B cell (primary cell): ENCODE data around the gene UCHL1. TPM values are rescaled to one million over a fixed set of nuclear protein-coding genes. Genes with fewer than 3 reads are reported as not detected.

Experiments
- ATAC-seq: fragments of 200-7000 bp; cut with Tn5 transposase; one replicate; pipeline ENCODE4 v1.10.0; 2021; ENCODE audit warnings: low read depth, mild to moderate bottlenecking, moderate number of reproducible peaks, moderate library complexity
- CTCF ChIA-PET: fragments of 350-600 bp; sonication (Branson Sonifier 250); formaldehyde crosslinking; loops from one replicate; lab custom pipeline; 2021; ENCODE audit warnings: antibody characterized with exemption, inconsistent platforms; lab: Charles Lee
- POLR2A ChIA-PET: fragments of 350-600 bp; sonication (Branson Sonifier 250); formaldehyde crosslinking; loops from one replicate; lab custom pipeline; 2021; ENCODE audit warnings: antibody characterized with exemption; lab: Charles Lee
- DNase-seq: peaks from one replicate; pipeline ENCODE4 v3.0.0; 2013
- H2AFZ ChIP-seq: 2 replicates; pipeline ENCODE4 v1.6.1; 2012; ENCODE audit warnings: mild to moderate bottlenecking, low read depth, low read length; ENCODE audit not compliant: insufficient read depth, poor library complexity, severe bottlenecking
- H3K27ac ChIP-seq, 2 donors: 1 replicate in 1 of 2; 2 replicates in 1 of 2; pipeline ENCODE4 v1.5.1; 2012 to 2013; ENCODE audit warnings: low read length in 2 of 2, mild to moderate bottlenecking in 2 of 2, moderate library complexity in 1 of 2
- H3K27me3 ChIP-seq, 4 experiments: fragments of 200-600 bp in 1 of 4; sonication (generic) in 1 of 4; replicated peaks in 1 of 4; 1 replicate in 2 of 4; 2 replicates in 2 of 4; pipeline versions ENCODE4 v1.6.1 to v1.7.0; 2013 to 2016; ENCODE audit warnings: low read length in 3 of 4, mild to moderate bottlenecking in 2 of 4, mixed read lengths in 1 of 4, moderate library complexity in 1 of 4; ENCODE audit not compliant: insufficient read depth in 4 of 4, control insufficient read depth in 3 of 4; ENCODE audit errors: control extremely low read depth in 1 of 4
- H3K36me3 ChIP-seq, 2 experiments: replicated peaks in 1 of 2; 1 replicate in 1 of 2; 2 replicates in 1 of 2; pipeline versions ENCODE4 v1.6.1 to v1.7.1; 2013; ENCODE audit warnings: low read length in 1 of 2; ENCODE audit not compliant: insufficient read depth in 2 of 2, control insufficient read depth in 1 of 2; ENCODE audit errors: control extremely low read depth in 1 of 2, extremely low read depth in 1 of 2
- H3K4me1 ChIP-seq, 2 donors: fragments of 200-600 bp in 1 of 2; sonication (generic) in 1 of 2; 1 replicate in 1 of 2; 2 replicates in 1 of 2; pipeline versions ENCODE4 v1.5.1 to v1.6.1; 2013 to 2017; ENCODE audit warnings: low read length in 2 of 2; ENCODE audit not compliant: control insufficient read depth in 2 of 2, insufficient read depth in 2 of 2
- H3K4me2 ChIP-seq: replicated peaks from 2 replicates; pipeline ENCODE3; 2012; ENCODE audit warnings: mild to moderate bottlenecking, low read depth, low read length; ENCODE audit not compliant: poor library complexity, severe bottlenecking
- H3K4me3 ChIP-seq, 5 experiments: fragments of 200-600 bp in 1 of 5; sonication (generic) in 1 of 5; 1 replicate in 3 of 5; 2 replicates in 2 of 5; pipeline versions ENCODE4 v1.5.1 to v1.7.0; 2011 to 2016; ENCODE audit warnings: low read length in 4 of 5, mild to moderate bottlenecking in 4 of 5, low read depth in 2 of 5, control low read depth in 1 of 5, moderate library complexity in 1 of 5; ENCODE audit not compliant: insufficient read depth in 1 of 5; ENCODE audit errors: control extremely low read depth in 1 of 5, extremely low read depth in 1 of 5
- H3K79me2 ChIP-seq: fragments of 200-600 bp; sonication (generic); one replicate; pipeline ENCODE4 v1.6.0; 2016; ENCODE audit warnings: low read length; ENCODE audit not compliant: control insufficient read depth, insufficient read depth
- H3K9ac ChIP-seq: fragments of 200-600 bp; sonication (generic); 2 replicates; pipeline ENCODE4 v1.6.1; 2017; ENCODE audit warnings: mild to moderate bottlenecking, low read length, moderate library complexity
- H3K9me3 ChIP-seq, 3 donors: one replicate each; pipeline versions ENCODE4 v1.6.1 to v1.7.1; 2013; ENCODE audit warnings: low read length in 2 of 3; ENCODE audit not compliant: control insufficient read depth in 2 of 3, insufficient read depth in 1 of 3; ENCODE audit errors: control extremely low read depth in 1 of 3
- H4K20me1 ChIP-seq: 2 replicates; pipeline ENCODE4 v1.6.0; 2012; ENCODE audit warnings: mild to moderate bottlenecking, low read length; ENCODE audit not compliant: insufficient read depth, control insufficient read depth, poor library complexity, severe bottlenecking
- H3K27ac Mint-ChIP-seq: one replicate; pipeline ENCODE4 v1.8.0; 2021; ENCODE audit warnings: mixed read lengths
- H3K27me3 Mint-ChIP-seq: one replicate; pipeline ENCODE4 v1.8.0; 2021; ENCODE audit warnings: mixed read lengths
- H3K4me1 Mint-ChIP-seq: one replicate; pipeline ENCODE4 v1.8.0; 2021; ENCODE audit warnings: mixed read lengths
- H3K4me3 Mint-ChIP-seq: one replicate; pipeline ENCODE4 v1.8.0; 2021; ENCODE audit warnings: mixed read lengths
- H3K9me3 Mint-ChIP-seq: one replicate; pipeline ENCODE4 v1.8.0; 2022; ENCODE audit warnings: mixed read lengths; ENCODE audit not compliant: insufficient read depth
- EZH2 ChIP-seq: IDR thresholded peaks from 2 replicates; pipeline ENCODE4 v1.6.1; 2012; ENCODE audit warnings: borderline replicate concordance, low read depth, mild to moderate bottlenecking, moderate library complexity, low read length; ENCODE audit not compliant: insufficient read depth, poor library complexity, severe bottlenecking
- WGBS: methylation state at CpG from one replicate; pipeline ENCODE4 v1.1.5; 2013; ENCODE audit warnings: missing lambda C conversion rate; ENCODE audit not compliant: insufficient coverage; 5-methylcytosine and 5-hydroxymethylcytosine counted together
- intact Hi-C: fragments of 100-400 bp; cut with micrococcal nuclease; formaldehyde crosslinking; loops from one replicate; pipeline ENCODE4 v1.10.0; 2022
- polyA plus RNA-seq: library from polyadenylated mRNA; depleted of rRNA; stranded (reverse); fragments of >200 nt; gene quantifications from 2 replicates; pipeline ENCODE4 v1.2.3, GENCODE V29; 2012
- total RNA-seq, 2 donors: library from RNA; stranded (reverse); fragments of 120-200 nt in 1 of 2; gene quantifications; 1 replicate in 1 of 2; 2 replicates in 1 of 2; pipeline versions ENCODE4 v1.2.3 to v1.2.4, GENCODE V29; 2013 to 2022
- TF ChIP-seq, protein P1 (sequence below): fragments of 200-600 bp; IDR thresholded peaks from one replicate; pipeline ENCODE4 v1.8.0; 2022; ENCODE audit warnings: antibody characterized with exemption, mild to moderate bottlenecking

Gene UCHL1
- total and polyA plus RNA-seq, 2 donors (not counting 1 experiment from before 2014, with no cell fraction given): 0.47 to 0.84 TPM

DNA sequence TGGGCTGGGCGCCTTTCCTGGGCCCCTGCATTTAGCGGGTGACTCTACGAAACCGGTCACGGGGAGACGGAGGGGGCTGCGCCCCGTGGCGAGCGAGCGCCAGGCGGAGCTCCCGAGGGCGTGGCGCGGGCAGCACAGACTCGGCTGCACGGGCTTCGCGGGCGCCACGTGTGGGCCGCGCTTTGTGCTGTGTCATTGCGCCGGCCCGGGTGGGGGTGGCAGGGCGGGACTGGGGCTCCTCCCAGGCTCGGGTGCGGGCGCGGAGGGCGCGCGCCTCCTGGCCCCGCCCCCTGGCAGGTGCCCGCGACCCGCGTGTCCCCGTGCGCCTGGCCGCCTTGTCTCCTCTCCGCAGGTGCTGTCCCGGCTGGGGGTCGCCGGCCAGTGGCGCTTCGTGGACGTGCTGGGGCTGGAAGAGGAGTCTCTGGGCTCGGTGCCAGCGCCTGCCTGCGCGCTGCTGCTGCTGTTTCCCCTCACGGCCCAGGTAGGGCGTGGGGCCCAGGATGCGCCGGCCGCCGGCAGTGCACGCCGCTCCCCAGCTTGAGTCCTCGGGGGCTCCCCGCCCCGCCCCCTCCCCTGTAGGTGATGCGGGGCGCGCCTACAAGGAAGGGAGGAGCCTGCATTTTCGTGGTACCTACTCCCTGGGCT is 651 bp downstream of the UCHL1 start:
- CTCF ChIA-PET: no interaction called here
- H3K27me3 ChIP-seq: peaks cover 0 to 35% (median 19%) of the 10 kb centered on the region in 4 experiments
- no peak overlapping the region for H3K27ac ChIP-seq

GRCh38 chr4:41257906-41258305 is 1.2 kb downstream of the UCHL1 start:
- Histone ChIP-seq H2AFZ (no peak overlapping the region), H3K27ac (no peak overlapping the region), H3K36me3 (no peaks in the 10 kb centered on the region), H4K20me1 (no peaks in the 10 kb centered on the region), H3K4me2 (peak overlapping the region; percentile 71), H3K4me1 (peaks cover 13 to 18% of the 10 kb centered on the region in 2 donors), H3K27me3 (peaks cover 0 to 35% (median 19%) of the 10 kb centered on the region in 4 experiments), H3K4me3 (peak overlapping the region in 1 of 5 experiments; percentile 19), H3K79me2 (no peaks in the 10 kb centered on the region), H3K9me3 (peaks cover 0 to 5% (median 0%) of the 10 kb centered on the region in 3 donors), H3K9ac (no peak overlapping the region)
- Mint-ChIP-seq H3K27ac (no peak overlapping the region), H3K9me3 (no peaks in the 10 kb centered on the region), H3K27me3 (peaks cover 39% of the 10 kb centered on the region), H3K4me3 (peak overlapping the region; percentile 81), H3K4me1 (peaks cover 20% of the 10 kb centered on the region)
- ChIA-PET CTCF (interaction anchor here (0.9 kb wide), 1 partner anchor 23 kb away, joined by 3 read pairs; no protein-coding TSS in a partner anchor), POLR2A (no interaction called here)
- 0% methylated on average over 2 of the region's 11 CpGs for WGBS
- intact Hi-C loops: no loop called here
- ATAC-seq (no peak), DNase-seq (no peak)
- TF ChIP-seq EZH2: no peak
- TF ChIP-seq, protein P1, sequence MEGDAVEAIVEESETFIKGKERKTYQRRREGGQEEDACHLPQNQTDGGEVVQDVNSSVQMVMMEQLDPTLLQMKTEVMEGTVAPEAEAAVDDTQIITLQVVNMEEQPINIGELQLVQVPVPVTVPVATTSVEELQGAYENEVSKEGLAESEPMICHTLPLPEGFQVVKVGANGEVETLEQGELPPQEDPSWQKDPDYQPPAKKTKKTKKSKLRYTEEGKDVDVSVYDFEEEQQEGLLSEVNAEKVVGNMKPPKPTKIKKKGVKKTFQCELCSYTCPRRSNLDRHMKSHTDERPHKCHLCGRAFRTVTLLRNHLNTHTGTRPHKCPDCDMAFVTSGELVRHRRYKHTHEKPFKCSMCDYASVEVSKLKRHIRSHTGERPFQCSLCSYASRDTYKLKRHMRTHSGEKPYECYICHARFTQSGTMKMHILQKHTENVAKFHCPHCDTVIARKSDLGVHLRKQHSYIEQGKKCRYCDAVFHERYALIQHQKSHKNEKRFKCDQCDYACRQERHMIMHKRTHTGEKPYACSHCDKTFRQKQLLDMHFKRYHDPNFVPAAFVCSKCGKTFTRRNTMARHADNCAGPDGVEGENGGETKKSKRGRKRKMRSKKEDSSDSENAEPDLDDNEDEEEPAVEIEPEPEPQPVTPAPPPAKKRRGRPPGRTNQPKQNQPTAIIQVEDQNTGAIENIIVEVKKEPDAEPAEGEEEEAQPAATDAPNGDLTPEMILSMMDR: no peak

More for the DNA sequence above, 651 bp downstream of the UCHL1 start:
- peak overlapping the region in 3 of 5 experiments; percentile 19 to 25 (median 20) for H3K4me3 ChIP-seq
- peak overlapping the region; percentile 71 for H3K4me2 ChIP-seq
- POLR2A ChIA-PET: no interaction called here
- ATAC-seq (peak; percentile 62), DNase-seq (peak; percentile 36)
- peaks cover 0 to 5% (median 0%) of the 10 kb centered on the region in 3 donors for H3K9me3 ChIP-seq
- H3K4me1 Mint-ChIP-seq: peaks cover 20% of the 10 kb centered on the region
- H3K27ac Mint-ChIP-seq: no peak overlapping the region
- H2AFZ ChIP-seq: peak overlapping the region; percentile 62
- no peak for TF ChIP-seq EZH2
- TF ChIP-seq, protein P1: no peak
- H3K4me3 Mint-ChIP-seq: peak overlapping the region; percentile 81
- H4K20me1 ChIP-seq: no peaks in the 10 kb centered on the region
- H3K36me3 ChIP-seq: no peaks in the 10 kb centered on the region
- H3K9ac ChIP-seq: peak overlapping the region; percentile 48
- intact Hi-C loops: no loop called here
- H3K27me3 Mint-ChIP-seq: peaks cover 39% of the 10 kb centered on the region
- no peaks in the 10 kb centered on the region for H3K9me3 Mint-ChIP-seq
- WGBS: 2% methylated on average over 66 of the region's 69 CpGs
- H3K4me1 ChIP-seq: peaks cover 13 to 18% of the 10 kb centered on the region in 2 donors
- no peaks in the 10 kb centered on the region for H3K79me2 ChIP-seq
